ENCODE data around the gene OR10H5. TPM values are rescaled to one million over a fixed set of nuclear protein-coding genes. Genes with fewer than 3 reads are reported as not detected.
"Not testable (repeated sequence)": the region's sequence is repeated elsewhere in the genome, so short reads cannot be mapped to it uniquely, and the experiment has no call there.

Gene OR10H5
- total RNA-seq, 1 donor, result not detected

DNA sequence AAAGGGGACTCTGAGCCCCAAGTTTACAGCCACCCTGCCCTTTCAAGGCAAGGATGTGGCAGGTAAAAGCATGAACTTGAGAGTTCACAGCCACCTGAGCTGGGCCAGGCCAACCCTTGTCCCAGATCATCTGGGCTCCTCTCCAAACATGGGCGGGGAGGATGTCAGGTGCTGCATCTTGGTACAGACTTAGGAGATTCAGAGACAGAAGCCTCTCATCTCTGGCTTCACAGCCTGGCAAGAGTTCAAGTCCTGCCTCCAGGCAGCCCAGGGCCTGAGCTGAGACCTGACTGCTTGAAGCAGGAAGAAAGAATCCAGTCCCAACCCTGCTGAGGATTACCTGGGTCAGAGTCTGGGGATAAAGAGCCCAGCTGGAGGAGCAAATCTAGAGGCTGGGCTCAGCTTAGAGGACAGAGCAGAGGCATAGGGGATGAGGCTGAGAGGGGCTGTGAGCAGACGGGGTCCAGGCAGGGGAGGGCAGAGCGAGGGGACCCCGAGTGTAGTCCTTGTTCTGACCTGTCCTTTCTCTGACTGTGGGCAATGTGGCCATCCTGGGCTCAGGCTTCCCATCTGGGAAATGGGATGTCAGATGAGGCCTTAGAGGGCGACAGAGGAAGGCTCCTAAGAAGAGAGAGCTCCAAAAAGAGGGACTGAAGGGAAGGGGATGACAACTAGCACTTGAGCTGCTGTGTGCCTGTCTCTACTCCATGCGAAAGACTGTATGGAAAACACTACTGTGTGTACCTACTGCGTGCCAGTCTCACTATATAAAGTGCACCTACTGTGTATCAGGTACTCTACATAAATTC, 6.6 kb upstream of the OR10H5 start:
- no peak for DNase-seq (ENCODE audit: low read depth)
- no peak overlapping the region for H3K4me3 ChIP-seq (ENCODE audit: low read depth, low read length)
- TF ChIP-seq, protein P1, sequence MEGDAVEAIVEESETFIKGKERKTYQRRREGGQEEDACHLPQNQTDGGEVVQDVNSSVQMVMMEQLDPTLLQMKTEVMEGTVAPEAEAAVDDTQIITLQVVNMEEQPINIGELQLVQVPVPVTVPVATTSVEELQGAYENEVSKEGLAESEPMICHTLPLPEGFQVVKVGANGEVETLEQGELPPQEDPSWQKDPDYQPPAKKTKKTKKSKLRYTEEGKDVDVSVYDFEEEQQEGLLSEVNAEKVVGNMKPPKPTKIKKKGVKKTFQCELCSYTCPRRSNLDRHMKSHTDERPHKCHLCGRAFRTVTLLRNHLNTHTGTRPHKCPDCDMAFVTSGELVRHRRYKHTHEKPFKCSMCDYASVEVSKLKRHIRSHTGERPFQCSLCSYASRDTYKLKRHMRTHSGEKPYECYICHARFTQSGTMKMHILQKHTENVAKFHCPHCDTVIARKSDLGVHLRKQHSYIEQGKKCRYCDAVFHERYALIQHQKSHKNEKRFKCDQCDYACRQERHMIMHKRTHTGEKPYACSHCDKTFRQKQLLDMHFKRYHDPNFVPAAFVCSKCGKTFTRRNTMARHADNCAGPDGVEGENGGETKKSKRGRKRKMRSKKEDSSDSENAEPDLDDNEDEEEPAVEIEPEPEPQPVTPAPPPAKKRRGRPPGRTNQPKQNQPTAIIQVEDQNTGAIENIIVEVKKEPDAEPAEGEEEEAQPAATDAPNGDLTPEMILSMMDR (IDR thresholded peaks at IDR 0.05; ENCODE audit: insufficient read depth, low read length), result no peak

DNA sequence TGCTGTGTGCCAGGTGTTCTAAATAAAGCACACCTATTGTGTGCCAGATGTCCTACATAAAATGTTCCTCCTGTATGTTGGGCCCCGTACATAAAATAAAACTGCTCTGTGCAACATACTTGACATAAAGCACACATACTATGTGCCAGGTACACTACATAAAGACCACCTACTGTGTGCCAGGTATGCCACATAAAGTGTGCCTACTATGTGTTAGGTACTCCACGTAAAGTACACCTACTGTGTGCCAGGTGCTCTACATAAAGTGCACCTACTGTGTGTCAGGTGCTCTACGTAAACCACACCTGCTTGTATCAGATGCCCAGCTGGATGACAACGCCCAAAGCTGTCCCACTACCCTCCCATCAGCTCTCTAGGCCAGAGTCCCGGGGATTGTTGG, 5.8 kb upstream of the OR10H5 start:
- TF ChIP-seq, protein P1 (IDR thresholded peaks at IDR 0.05; ENCODE audit: insufficient read depth, low read length), result no peak
- no peak for DNase-seq (ENCODE audit: low read depth)
- H3K4me3 ChIP-seq (ENCODE audit: low read depth, low read length), result no peak overlapping the region

DNA sequence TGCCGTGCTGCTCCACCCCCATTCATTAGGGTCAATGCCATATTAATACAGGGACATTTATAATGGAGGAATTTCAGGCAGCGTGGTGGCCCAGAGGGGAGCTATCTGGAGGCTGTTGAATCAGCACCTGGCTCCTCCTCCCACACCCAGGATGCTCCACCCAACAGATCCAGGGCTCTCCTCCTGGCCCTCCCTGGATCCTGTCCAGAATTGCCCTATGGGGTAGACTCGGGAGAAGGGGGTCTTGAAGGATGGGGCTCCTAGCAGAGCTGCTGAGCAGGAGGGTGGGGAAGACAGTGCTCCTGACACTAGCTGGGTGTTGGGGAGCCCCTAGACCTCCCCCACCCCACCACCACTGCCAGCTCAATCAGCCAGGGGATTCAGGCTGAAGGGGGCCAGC, 5.2 kb upstream of the OR10H5 start:
- TF ChIP-seq, protein P1 (IDR thresholded peaks at IDR 0.05; ENCODE audit: insufficient read depth, low read length), result no peak
- no peak overlapping the region for H3K4me3 ChIP-seq (ENCODE audit: low read depth, low read length)
- DNase-seq (ENCODE audit: low read depth), result no peak

DNA sequence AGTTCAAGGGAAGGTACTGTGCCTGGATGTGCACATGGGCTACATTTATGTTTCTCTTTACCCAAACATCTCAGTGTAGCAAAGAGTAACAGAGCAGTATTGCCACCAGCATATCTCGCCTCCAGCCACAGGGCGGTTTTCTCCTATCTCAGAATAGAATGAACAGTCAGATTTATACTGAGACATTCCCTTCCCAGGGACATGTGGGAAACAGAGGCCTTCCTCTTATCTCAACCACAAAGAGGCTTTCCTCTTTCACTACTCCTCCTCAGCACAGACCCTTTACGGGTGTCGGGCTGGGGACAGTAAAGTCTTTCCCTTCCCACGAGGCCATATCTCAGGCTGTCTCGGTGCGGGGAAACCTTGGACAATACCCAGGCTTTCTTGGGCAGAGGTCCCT, 4.6 kb upstream of the OR10H5 start:
- DNase-seq (ENCODE audit: low read depth); H3K4me3 ChIP-seq (ENCODE audit: low read depth, low read length): not testable (repeated sequence)

DNA sequence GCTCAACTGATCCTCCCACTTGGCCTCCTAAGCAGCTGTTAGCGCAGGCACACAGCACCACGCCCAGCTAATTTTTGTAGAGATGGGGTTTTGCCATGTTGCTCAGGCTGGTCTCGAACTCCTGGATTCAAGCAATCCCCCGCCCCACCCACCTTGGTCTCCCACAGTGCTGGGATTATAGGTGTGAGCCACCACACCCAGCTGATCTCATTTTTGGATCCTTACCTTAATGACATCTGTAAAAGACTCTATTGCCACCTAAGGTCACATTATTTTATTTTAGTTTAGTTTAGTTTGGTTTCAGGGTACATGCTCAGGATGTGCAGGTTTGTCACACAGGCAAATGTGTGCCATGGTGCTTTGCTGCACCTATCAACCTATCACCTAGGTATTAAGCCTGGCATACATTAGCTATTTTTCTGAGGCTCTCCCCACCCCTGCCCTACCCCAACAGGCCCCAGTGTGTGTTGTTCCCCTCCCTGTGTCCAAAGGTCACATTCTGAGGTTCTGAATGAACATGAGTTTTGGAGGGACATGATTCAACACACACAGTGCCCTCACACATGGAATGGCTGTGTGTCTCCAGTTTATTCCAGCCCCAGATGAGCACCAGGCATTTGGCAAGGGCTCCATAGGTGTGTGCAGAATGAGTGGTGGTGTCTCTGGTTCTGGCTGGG, 1.3 kb downstream of the OR10H5 start:
- TF ChIP-seq, protein P1 (IDR thresholded peaks at IDR 0.05; ENCODE audit: insufficient read depth, low read length), result no peak
- DNase-seq (ENCODE audit: low read depth), result no peak
- no peak overlapping the region for H3K4me3 ChIP-seq (ENCODE audit: low read depth, low read length)

DNA sequence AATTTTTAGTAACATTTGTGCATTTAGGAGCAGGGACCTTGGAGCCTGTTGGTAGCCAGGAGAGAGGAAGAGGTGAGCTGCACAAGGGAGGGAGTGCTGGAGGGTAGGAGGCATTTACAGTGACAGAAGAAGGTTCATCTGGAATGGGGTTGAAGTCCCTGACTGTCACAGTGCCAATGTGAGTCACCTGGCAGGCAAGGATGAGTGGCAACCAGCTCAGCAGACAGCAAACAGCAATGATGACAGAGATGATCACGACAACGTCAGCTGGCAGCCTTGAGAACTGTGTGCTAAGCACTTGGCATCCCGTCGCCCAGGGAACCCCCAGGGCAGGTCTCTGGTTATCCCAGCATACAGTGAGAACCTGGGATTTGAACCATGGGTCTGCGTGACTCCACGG, 2.6 kb downstream of the OR10H5 start:
- TF ChIP-seq, protein P1 (IDR thresholded peaks at IDR 0.05; ENCODE audit: insufficient read depth, low read length), result no peak
- no peak for DNase-seq (ENCODE audit: low read depth)
- H3K4me3 ChIP-seq (ENCODE audit: low read depth, low read length), result no peak overlapping the region

- H3K4me3 ChIP-seq (ENCODE audit: low read depth, low read length); DNase-seq (ENCODE audit: low read depth): not testable (repeated sequence)
Measured at GRCh38 chr19:15794279-15794678, 6.8 kb downstream of the OR10H5 start.

GRCh38 chr19:15810335-15810734, 22.9 kb downstream of the OR10H5 start:
- TF ChIP-seq, protein P1 (IDR thresholded peaks at IDR 0.05; ENCODE audit: insufficient read depth, low read length), result no peak
- DNase-seq (ENCODE audit: low read depth), result no peak
- H3K4me3 ChIP-seq (ENCODE audit: low read depth, low read length), result no peak overlapping the region

All from fibroblast of the aortic adventitia (primary cell).